ENCODE data around the gene ALDH1A1.

The ALDH1A1 gene

GRCh38 chr9:72979405-72980100 lies 26.7 kb upstream of the ALDH1A1 start:
- no peak for DNase-seq (ENCODE audit: extremely low read depth in 1 of 2, low read depth in 1 of 2)

GRCh38 chr9:72978744-72979143 lies 25.9 kb upstream of the ALDH1A1 start:
- DNase-seq (ENCODE audit: extremely low read depth in 1 of 2, low read depth in 1 of 2) = no peak

- DNase-seq (ENCODE audit: extremely low read depth in 1 of 2, low read depth in 1 of 2) = no peak
Observed at GRCh38 chr9:72977670-72978069, 24.8 kb upstream of the ALDH1A1 start.

- DNase-seq (ENCODE audit: extremely low read depth in 1 of 2, low read depth in 1 of 2) = no peak
Observed at GRCh38 chr9:72974501-72974900, 21.6 kb upstream of the ALDH1A1 start.

- no peak for DNase-seq (ENCODE audit: extremely low read depth in 1 of 2, low read depth in 1 of 2)
Observed at GRCh38 chr9:72972636-72973035, 19.8 kb upstream of the ALDH1A1 start.

GRCh38 chr9:72971411-72971810 lies 18.6 kb upstream of the ALDH1A1 start:
- DNase-seq (ENCODE audit: extremely low read depth in 1 of 2, low read depth in 1 of 2) = no peak

GRCh38 chr9:72960446-72960845 lies 7.6 kb upstream of the ALDH1A1 start:
- no peak for DNase-seq (ENCODE audit: extremely low read depth in 1 of 2, low read depth in 1 of 2)

- DNase-seq (ENCODE audit: extremely low read depth in 1 of 2, low read depth in 1 of 2) = no peak
Observed at GRCh38 chr9:72958485-72959281, 5.8 kb upstream of the ALDH1A1 start.

- DNase-seq (ENCODE audit: extremely low read depth in 1 of 2, low read depth in 1 of 2) = no peak
Observed at GRCh38 chr9:72955571-72955970, 2.7 kb upstream of the ALDH1A1 start.

- no peak for DNase-seq (ENCODE audit: extremely low read depth in 1 of 2, low read depth in 1 of 2)
Observed at GRCh38 chr9:72955126-72955455, 2.2 kb upstream of the ALDH1A1 start.

- no peak for DNase-seq (ENCODE audit: extremely low read depth in 1 of 2, low read depth in 1 of 2)
Observed at GRCh38 chr9:72954431-72955125, 1.7 kb upstream of the ALDH1A1 start.

GRCh38 chr9:72952381-72952690 lies 517 bp downstream of the ALDH1A1 start:
- no peak for DNase-seq (ENCODE audit: extremely low read depth in 1 of 2, low read depth in 1 of 2)

- no peak for DNase-seq (ENCODE audit: extremely low read depth in 1 of 2, low read depth in 1 of 2)
Observed at GRCh38 chr9:72951520-72952380, 1.1 kb downstream of the ALDH1A1 start.

- no peak for DNase-seq (ENCODE audit: extremely low read depth in 1 of 2, low read depth in 1 of 2)
Observed at GRCh38 chr9:72950875-72951442, 1.9 kb downstream of the ALDH1A1 start.

- DNase-seq (ENCODE audit: extremely low read depth in 1 of 2, low read depth in 1 of 2) = no peak
Observed at GRCh38 chr9:72949918-72950325, 2.9 kb downstream of the ALDH1A1 start.

- DNase-seq (ENCODE audit: extremely low read depth in 1 of 2, low read depth in 1 of 2) = no peak
Observed at GRCh38 chr9:72949244-72949582, 3.6 kb downstream of the ALDH1A1 start.

- no peak for DNase-seq (ENCODE audit: extremely low read depth in 1 of 2, low read depth in 1 of 2)
Observed at GRCh38 chr9:72948575-72949243, 4.1 kb downstream of the ALDH1A1 start.

- no peak for DNase-seq (ENCODE audit: extremely low read depth in 1 of 2, low read depth in 1 of 2)
Observed at GRCh38 chr9:72947984-72948465, 4.8 kb downstream of the ALDH1A1 start.

- no peak for DNase-seq (ENCODE audit: extremely low read depth in 1 of 2, low read depth in 1 of 2)
Observed at GRCh38 chr9:72946821-72947220, 6.0 kb downstream of the ALDH1A1 start.

- DNase-seq (ENCODE audit: extremely low read depth in 1 of 2, low read depth in 1 of 2) = no peak
Observed at GRCh38 chr9:72946318-72946717, 6.5 kb downstream of the ALDH1A1 start.

All from activated CD8-positive, alpha-beta memory T cell treated with anti-CD3 and anti-CD28 coated beads for 1 hour (primary cell).